Cardiac fibroblast (primary cell): ENCODE data around the gene MRPL22.
"Not testable (repeated sequence)": the region's sequence is repeated elsewhere in the genome, so short reads cannot be mapped to it uniquely, and the experiment has no call there.

Experiments used
- DNase-seq, 2 donors: peaks; one replicate each; pipeline versions ENCODE4 v3.0.0 to v3.0.0-alpha.2; 2010; ENCODE audit warnings: low read depth in 2 of 2
- H3K4me3 ChIP-seq, 2 donors: replicated peaks in 1 of 2; 1 replicate in 1 of 2; 2 replicates in 1 of 2; pipeline ENCODE4 v1.5.1; 2011; ENCODE audit warnings: low read depth in 2 of 2, low read length in 2 of 2, mild to moderate bottlenecking in 2 of 2, moderate library complexity in 1 of 2
- TF ChIP-seq, protein P1 (sequence below): IDR thresholded peaks from one replicate; pipeline ENCODE4 v1.5.1; 2011; ENCODE audit warnings: low read depth, mild to moderate bottlenecking, low read length, inconsistent platforms

Gene MRPL22

DNA sequence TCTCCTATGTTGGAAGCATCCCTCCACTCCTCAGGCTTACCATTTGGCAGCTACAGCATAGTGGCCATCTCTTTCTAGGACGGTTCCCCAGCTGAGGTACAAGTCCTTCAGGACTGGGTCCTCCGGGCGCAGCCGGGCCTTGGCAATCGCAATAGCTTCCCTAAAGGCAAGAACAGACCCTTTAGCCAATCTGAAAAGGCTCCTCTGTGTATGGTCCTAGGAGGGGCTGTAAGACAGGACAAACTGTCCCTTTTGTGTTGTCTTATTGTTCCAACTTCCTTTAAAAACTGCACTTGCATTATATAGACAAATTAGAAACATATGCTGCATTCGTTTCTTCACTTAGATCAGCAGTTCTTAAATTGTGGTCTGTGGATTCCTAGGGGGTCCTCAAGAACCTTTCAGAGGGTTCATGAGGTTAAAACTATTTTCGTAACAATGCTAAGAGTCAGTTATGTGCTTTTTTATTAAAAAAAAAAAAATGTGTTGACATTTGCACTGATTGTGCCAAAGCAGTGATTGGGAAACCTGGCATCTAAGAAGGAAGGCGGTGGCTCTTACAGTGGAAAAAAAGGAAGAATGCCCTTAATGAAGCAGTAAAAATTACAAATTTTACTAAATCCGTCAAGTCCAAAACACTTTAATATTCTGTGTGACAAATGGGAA lies 41.6 kb upstream of the MRPL22 start:
- TF ChIP-seq, protein P1, sequence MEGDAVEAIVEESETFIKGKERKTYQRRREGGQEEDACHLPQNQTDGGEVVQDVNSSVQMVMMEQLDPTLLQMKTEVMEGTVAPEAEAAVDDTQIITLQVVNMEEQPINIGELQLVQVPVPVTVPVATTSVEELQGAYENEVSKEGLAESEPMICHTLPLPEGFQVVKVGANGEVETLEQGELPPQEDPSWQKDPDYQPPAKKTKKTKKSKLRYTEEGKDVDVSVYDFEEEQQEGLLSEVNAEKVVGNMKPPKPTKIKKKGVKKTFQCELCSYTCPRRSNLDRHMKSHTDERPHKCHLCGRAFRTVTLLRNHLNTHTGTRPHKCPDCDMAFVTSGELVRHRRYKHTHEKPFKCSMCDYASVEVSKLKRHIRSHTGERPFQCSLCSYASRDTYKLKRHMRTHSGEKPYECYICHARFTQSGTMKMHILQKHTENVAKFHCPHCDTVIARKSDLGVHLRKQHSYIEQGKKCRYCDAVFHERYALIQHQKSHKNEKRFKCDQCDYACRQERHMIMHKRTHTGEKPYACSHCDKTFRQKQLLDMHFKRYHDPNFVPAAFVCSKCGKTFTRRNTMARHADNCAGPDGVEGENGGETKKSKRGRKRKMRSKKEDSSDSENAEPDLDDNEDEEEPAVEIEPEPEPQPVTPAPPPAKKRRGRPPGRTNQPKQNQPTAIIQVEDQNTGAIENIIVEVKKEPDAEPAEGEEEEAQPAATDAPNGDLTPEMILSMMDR, result no peak
- no peak for DNase-seq
- H3K4me3 ChIP-seq, result no peak overlapping the region

DNA sequence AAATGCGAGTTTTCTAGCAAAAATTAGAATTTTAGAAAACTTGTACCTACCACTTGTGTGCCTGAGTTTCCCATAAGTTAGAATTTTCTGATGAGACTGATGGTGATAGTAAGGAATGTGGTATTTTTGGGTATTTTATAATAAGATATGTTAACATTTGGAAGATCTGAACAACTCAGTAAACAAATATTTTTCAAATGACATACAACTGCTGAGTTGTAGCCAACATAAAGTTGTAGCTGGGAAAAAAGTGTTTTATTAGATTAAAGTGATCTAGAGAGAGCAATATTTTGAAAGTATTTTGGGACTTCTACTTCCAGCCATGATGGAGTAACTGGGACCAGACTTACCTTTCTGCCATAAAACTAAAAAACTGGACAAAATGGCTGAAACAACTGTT lies 40.8 kb upstream of the MRPL22 start:
- TF ChIP-seq, protein P1, result no peak
- DNase-seq, result no peak
- H3K4me3 ChIP-seq, result no peak overlapping the region

DNA sequence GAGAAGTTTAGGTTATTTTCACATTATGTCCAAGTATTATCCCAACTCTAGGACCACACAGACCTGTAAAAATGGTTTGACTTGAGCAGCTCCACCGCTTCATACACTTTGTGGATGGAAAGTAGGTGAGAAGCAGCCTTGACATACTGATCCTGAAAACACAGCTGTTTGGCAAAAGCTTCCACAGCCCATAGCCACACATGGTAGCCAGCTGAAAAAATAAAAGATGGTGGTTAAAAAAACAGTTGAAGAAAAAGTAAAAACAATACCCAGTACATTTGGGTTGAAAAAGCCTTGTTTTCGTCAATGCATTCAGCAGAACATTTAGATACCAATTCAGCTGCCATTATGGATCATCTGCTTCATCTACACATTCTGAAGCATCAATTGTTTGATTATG lies 39.6 kb upstream of the MRPL22 start:
- no peak overlapping the region for H3K4me3 ChIP-seq
- TF ChIP-seq, protein P1, result no peak
- peak in 1 of 2 donors; percentile 35 for DNase-seq

DNA sequence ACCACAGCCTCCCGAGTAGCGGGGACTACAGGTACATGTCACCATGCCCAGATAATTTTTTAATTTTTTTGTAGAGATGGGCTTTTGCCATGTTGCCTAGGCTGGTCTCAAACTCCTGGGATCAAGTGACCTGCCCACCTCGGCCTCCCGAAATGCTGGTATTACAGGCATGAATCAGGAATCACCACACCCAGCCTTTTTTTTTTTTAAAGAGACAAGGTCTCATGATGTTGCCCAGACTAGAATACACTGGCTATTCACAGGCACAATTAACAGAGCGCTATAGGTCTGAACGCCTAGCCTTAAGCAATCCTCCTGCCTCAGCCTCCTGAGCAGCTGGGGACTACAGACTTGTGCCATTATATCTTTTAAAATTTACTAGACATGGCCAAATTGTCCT lies 39.0 kb upstream of the MRPL22 start:
- no peak for DNase-seq
- H3K4me3 ChIP-seq, result no peak overlapping the region
- TF ChIP-seq, protein P1, result no peak

DNA sequence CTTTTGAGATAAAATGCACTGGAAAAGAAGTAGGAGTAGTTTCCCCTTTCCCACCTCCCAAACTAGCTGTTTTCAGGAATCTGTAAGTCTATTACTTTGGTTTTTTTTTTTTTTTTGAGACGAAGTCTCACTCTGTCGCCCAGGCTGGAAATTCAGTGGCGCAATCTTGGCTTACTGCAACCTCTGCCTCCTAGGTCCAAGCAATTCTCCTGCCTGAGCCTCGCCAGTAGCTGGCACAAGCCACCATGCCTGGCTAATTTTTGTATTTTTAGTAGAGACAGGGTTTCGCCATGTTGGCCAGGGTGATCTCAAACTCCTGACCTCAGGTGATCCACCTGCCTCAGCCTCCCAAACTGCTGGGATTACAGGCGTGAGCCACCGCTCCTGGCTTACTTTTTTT lies 35.3 kb upstream of the MRPL22 start:
- DNase-seq, H3K4me3 ChIP-seq: not testable (repeated sequence)

DNA sequence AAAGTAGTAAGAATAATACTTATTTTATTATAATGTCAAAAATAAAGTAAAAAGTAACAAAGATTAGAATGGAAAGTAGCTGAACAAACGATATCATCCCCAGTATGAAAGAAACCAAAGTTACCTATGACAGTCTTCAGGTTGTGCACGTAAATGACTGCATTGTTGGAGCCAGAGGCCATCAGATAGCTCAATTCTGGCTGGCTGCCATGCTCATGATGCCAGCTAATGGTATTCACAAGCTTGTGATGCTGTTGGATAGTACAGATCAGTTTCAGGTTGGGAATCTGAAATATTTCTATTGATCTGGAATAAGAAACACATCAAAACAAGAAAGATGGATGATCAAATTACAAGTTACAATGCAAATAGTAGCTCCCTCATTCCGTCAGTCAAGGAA lies 24.0 kb upstream of the MRPL22 start:
- no peak for DNase-seq
- TF ChIP-seq, protein P1, result no peak

DNA sequence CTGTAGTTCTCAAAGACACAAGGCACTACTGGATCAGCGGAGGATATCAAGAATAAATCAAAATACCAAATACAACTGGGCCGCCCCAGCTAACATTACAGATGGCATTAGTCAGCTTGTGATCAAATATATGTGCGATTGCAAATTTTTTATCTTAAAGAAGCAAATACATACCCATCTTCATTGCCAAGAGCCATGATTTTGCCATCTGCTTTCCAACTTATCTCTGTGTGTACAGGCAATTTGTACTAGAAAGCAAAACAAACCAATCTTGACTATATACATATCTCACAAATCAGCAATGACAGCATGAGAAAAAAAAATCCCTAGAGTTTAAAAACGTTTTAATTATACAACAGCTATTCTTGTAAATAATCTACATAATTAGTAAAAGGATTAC lies 23.1 kb upstream of the MRPL22 start:
- TF ChIP-seq, protein P1, result no peak
- no peak for DNase-seq
- H3K4me3 ChIP-seq, result no peak overlapping the region

More for the DNA sequence above, 24.0 kb upstream of the MRPL22 start:
- H3K4me3 ChIP-seq, result no peak overlapping the region
